KG1 (cell line): ENCODE results near the gene ATXN10.

Experiments used
- DNase-seq: peaks from one replicate; lab custom pipeline; 2025; lab: John Stamatoyannopoulos, UW

The ATXN10 gene

DNA sequence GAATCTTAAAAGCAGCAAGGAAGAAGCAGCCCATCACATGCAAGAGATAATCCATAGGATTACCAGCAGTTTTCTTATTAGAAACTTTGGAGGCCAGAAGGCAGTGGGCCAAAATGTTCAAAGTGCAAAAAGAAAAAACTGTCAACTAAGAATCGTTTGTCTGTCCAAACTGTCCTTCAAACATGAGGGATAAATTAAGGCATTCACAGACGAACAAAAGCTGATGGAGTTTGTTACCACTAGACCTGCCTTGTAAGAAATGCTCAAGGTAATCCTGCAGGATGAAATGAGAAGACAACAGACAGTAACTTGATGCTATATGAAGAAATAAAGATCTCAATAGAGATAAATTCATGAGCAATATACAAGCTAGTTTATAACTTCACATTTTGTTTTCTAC lies 154.9 kb downstream of the ATXN10 start:
- DNase-seq, result no peak

DNA sequence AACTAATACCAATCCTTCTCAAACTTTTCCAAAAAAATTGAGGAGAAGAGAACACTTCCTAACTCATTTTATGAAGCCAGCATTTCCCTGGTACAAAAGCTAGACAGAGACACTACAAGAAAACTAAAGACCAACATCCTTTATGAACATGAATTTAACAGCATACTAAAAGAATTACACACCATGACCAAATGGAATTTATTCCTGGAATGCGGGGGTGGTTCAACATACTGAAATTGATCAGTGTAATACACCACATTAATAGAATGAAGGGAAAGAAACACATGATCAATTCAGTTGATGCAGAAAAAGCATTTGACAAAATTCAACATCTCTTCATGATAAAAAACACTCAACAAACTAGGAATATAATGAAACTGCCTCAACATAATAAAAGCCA lies 157.2 kb downstream of the ATXN10 start:
- DNase-seq, result no peak

DNA sequence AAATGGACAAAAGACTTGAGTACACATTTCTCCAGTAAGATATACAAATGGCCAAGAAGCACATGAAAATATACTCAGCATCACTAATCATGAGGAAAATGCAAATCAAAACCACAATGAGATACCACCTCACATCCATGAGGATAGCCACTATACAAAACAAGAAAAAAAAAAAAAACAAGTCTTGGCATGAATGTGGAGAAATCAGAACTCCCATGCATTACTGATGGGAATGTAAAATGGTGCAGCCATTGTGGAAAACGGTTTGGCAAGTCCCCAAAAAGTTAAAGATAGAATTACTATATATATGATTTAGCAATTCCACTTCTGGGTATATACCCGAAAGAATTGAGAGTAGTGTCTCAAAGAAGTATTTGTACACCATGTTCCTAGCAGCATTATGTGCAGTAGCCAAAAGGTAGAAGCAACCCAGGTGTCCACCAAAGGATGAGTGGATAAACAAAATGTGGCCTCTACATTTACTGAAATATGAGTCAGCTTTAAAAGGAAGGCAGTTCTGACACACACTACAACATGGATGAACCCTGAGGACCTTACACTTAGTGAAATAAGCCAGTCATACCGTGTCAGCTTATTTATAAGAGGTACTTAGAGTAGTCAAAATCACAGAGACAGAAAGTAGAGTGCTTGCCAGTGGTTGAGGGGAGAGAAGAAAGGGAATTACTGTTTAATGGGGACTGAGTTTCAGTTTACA lies 159.1 kb downstream of the ATXN10 start:
- DNase-seq, result no peak

DNA sequence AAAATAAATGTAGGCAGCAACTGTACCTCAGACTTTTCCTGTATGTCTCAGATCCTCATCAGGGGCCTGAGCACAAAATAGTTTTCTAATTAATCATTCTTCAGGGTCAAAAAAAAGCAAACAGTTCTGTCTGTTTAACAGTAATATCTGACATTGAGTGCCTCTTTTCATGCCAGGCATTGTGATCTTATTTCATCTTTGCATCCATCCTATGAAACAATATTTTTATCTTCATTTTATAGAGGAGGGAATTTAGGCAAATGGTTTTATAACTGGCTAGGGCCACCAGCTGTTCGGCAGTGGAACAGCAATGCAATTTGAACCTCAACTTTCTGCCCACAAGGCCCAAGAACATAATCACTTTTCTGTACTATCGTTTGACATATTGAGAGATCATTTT lies 159.8 kb downstream of the ATXN10 start:
- DNase-seq, result no peak

DNA sequence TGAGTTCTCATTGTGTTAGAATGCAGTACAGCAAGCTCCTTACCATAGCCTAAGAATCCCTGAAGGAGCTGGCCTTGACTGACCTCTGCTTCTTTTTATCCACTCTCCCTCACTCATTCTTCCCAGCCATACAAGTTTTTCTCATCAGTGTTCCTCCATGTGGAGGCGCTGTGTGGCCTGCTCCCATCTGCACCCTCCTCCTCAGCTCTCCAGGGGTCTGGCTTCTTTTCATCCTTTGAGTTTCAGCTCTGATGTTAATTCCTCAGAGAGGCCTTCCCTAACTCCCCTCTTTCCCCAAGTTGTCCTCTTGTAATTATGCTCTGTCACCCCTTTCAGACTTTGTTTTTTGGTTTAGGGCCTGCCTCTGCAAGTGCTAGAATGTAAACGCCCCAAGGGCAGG lies 160.5 kb downstream of the ATXN10 start:
- DNase-seq, result no peak

DNA sequence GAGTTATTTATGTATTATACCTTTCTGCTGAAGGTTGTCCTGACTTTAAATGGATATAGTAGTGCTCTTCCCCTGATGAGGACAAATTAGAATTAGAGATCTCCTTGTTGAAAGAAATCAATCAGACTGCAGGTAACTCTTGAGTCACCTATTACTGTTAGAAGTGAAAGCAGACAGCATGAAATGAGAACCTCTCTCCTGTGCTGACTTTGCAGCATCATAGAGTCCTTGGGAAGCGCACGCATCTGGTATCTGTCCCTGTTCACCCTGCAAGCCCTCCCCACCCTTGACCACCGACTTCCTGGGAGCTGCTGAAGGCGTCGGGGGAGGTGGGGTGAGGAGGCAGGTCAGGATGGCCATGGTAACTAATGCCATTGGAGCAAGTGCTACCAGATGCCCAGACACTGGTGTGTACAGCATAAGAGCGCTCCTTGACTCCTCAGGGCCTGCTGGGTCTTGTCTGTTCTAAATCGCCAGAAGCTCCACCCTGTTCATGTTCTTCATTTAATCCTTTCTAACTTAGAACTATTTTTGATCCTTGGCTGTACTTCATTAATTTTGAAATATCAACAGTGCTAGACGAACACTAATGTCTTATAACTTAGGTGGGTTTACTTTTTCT lies 161.4 kb downstream of the ATXN10 start:
- DNase-seq, result no peak

DNA sequence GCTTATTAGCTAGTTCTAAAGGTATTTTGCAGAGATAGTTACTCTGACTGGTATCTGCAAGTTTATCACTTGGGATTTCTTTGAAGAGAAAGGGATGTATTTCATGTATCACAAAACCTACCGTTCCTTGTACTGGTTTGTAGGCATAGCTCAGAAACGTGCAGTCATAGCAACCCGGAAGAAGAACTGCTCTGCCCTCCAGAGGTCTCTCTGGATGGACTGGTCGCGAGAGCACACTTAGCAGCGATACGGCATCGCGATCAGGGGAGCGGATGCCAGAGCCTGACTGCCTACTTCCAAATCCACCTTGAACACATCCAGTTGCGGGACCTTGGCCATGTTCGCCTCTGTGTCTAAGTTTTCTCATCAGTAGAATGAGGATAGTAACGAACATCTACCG lies 162.0 kb downstream of the ATXN10 start:
- no peak for DNase-seq

DNA sequence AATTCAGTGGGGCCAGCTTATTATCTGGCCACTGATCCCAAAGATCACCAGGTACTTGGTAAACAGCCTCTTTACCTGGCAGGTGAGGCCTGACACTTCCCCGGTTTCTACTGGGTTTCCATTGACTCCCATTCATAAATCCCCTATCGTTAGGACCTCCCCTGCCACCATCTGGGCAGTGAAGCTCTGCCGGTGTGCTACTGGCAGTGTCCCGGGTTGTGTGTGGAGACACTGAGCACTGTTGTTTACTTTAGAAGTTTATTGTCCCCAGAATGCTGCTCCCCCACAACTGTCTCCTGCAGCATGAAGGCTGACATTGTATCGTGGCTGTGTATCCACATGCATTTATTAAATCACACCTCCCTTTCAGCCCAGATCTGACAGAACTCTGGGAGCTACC lies 162.6 kb downstream of the ATXN10 start:
- no peak for DNase-seq

DNA sequence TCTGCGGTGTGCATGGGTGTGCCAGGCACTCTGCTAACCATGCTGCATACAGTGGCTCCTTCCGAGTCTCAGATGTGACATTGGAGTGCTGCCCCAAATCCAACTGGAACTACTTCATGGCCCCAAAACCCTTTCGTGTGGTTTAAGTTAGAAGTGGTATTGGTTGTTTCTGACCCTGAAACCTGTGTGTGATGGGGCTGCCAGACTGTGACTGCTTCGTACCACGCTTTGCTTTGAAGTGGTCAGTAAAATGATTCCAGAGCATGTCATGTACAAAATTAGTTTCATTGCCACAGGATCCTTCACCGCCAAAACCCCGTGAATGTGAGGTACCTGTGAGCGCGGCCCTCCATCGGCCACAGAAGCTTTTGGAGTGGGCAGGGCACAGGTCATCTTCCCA lies 163.2 kb downstream of the ATXN10 start:
- DNase-seq, result no peak

DNA sequence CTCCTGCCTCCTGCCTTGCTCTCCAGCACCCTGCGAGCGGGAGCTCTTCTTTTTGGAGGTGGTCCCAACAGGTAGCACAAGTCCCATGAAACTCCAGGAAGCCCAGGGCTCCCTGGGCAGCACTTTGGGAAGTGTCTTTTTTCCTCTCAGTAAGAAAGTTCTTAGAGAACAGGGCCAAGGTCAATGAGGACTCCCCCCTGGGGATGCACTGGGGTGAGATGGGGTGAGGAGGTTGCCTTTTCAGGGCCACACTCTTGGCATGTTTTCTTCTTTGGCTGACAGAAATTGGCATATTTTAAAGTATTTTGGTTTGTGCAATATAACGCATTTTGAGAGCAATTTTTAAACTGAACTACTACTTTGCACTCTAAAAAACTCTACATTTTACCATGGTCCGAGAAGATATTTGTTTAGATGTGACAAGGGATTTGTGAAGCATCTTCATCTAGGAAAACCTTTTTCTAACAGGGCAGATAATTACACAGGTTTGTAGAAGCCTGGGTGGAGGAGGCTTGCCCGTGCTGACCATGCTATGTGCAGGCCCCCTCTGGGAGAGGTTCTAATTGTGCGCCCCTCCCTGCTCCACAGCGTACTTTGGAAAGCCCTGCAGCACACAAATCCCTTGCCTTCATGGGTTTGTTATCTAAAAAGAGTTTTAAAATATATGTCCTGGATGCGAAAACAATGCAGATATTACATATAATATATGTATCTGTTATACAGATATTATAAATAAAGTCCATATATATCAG lies 165.0 kb downstream of the ATXN10 start:
- DNase-seq, result no peak

DNA sequence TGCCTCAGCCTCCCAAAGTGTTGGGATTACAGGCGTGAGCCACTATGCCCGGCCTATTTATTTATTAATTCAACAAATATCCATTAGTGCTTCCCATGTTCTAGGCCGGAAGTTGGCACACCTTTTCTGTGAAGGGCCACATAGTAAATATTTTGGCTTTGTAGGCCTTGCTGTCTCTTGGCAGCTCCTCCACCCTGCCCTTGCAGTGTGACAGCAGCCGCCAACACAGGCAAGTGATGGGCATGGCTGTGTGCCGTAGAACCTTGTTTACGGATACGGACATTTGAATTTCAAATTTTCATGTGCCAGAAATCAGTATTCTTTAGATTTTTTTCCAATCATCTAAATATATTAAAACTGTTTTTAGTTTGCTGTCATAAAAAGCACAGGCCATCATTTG lies 165.9 kb downstream of the ATXN10 start:
- DNase-seq, result no peak

DNA sequence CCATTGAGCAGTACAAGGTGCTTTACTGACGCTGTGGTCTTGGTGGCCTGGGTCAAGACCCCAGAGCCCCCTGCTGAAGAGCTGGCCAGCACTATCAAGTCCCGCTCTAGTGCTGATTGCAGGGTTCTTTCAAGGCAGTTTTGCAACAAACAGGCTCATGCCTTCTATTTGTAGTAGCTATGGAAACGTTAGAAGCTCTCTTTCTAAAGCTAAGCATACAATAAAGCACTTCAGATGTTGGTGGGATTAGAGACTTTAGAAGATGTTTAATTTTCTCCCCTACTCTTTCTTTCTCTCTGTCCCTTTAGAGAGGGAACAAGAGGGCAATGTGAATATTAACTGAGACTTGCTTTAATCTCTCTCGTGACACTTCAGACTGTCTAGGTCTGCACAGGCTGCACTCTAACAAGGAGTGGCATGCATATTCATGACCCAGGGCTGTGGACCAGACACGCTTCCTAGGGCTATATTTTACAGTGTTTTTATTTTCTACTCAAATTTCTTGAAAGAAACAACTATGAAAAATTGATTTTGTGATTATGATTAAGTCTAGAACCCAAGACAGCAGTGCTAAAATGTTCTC lies 166.8 kb downstream of the ATXN10 start:
- DNase-seq, result no peak

DNA sequence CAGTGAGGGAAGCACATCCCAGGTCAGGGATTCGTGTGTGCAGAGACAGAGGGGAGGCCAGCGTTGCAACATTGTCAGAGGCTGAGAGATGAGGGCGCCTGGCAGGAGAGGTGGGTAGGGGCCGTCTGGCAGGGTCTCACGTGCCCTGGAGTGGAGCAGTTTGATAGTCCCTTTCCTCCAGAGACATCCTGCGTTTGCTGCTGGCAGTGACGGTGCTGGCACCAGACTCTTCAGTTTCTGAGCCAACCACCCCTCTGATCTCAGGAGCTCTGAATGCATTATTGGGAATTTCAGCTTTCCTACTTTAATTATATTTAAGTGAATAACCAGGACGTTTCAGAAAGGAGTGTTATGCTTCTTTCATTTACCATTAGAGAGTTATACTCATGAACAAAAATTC lies 168.8 kb downstream of the ATXN10 start:
- DNase-seq, result no peak

DNA sequence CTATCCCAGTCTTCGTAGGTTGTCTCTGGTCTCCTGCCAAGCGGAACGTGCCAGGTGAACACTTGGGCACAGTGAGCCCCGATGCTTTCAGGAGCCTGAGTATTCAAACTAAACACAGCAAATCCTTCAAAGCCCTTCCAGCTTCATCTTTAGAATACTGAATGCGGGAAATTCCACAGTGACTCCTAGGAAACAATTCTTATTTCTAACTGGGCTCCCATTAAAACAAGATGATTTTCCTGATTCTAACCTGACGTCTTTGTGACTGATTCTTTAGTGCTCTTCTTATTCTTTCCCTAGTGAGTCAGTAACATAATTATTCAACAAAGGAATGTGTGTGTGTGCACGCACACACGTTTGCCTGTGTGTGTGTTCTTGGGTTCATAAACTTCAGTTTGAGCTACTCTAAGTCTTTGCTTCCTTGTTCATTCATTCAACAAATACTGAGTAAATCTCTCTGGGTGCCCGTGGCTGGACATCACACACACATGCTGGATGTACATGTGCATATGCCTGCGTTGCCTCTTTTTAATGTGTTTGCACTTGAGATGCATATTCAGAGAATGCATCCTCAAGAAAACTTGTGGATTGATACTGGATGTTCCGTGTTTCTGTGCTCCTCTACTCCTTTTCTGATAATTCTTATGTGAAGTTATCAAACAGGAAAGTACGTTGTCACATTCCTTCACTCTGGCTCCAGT lies 170.8 kb downstream of the ATXN10 start:
- DNase-seq, result no peak

DNA sequence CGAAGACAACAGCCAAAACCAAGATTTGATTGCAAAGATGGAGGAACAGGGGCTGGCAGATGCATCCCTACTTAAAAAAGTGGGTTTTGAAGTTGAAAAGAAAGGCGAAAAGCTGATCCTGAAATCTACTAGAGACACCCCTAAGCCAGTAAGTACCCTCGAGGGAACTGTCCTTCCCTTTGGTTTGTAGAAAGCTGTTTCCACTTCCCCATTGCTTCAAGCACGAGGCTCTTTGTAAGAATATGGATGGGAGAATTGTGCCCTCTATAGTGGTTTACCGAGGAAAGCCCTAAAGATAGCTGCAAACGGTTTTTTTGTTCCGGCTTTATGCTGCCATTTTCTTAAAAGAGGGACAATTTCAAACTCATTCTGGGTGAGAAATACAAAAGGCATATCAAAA lies 171.4 kb downstream of the ATXN10 start:
- DNase-seq, result no peak

DNA sequence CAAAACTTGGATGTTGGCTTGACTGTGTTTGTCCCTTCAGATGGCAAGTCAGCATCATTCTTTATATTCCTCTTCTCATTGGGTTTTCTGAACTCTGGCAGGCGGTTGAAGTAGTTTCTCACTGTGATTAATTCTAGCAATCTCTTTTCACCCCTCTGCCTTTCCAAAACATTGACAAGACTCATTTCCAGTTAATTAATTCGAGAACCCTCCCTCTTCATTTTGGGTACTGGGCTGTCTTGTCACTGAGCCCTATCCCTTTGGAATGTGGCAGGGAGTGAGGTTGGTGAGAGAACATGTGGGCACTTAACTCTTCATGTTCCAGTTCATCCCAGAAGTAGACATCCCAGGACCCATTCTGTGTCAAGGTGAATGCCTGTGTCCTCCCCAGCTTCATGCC lies 172.4 kb downstream of the ATXN10 start:
- DNase-seq, result no peak

DNA sequence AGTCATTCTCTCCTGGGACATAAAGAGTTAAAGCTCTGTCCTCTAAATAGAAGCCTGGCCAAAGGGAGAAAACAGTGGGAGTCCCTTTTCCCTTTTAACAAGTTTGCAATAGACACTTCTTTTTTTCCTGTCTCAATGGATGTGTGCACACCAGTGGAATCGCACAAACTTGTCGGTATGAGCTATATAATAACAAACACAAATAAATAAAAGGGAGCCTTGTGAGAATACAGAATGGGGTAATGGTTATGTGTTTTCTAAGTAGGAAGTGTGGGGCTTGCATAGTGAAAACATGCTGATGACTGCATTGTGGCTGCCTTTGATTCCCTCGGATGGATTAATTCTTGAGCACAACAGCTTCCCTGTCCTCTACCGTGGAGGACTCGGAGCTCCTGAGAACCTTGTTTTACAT lies 173.4 kb downstream of the ATXN10 start:
- no peak for DNase-seq

DNA sequence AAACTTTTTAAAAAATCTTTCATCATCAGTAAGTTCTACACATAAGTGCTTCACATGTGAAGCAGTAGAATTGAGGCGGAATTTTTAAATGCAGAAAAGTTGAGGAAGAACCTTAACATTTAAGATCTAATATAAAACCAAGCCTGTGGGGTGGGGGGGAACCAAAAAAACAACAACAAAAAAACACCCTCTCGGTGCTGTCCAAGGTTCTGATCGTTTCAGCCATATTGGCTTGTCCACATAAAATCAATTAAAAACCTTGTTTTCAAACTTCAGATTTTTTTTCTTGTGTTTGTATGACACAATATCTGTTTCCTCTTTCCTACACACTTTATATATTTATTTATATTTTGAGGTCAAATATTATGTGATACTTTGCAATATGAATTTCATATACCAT lies 175.3 kb downstream of the ATXN10 start:
- no peak for DNase-seq

DNA sequence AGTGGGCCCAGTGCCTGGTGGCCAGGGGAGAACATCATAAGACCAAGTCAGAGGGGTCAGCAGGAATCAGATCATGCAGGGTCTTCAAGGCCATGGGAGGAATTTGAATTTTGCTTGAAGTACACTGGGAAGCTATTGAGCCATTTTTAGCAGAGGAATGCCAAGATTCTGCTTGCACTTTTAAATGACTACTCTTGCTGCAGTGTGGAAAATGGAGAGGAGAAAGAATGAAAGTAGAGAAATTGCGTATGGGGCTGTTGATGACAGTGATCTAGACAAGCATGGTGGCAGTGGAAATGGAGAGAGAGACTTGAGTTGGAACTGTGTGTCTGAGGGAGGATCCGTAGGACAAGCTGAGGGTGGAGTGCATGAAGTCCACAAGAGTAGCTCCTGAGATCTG lies 177.3 kb downstream of the ATXN10 start:
- no peak for DNase-seq

DNA sequence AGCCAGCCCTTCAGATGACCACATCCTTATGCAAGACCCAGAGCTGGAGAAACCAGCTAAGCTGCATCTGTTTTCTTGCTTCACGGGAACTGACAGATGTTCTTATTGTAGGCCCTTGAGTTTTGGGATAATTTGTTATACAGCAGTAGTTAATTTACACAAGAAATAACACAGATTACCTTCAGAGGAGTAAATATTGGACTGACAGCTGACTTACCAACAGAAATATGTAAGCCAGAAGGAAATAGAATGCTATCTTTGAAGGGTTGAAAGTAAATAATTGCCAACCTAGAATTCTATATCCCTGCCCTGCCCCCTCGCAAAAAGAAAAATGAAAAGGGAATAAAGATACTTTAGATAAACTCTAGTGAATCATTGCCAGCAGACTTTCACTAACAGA lies 181.2 kb downstream of the ATXN10 start:
- DNase-seq, result no peak

DNA sequence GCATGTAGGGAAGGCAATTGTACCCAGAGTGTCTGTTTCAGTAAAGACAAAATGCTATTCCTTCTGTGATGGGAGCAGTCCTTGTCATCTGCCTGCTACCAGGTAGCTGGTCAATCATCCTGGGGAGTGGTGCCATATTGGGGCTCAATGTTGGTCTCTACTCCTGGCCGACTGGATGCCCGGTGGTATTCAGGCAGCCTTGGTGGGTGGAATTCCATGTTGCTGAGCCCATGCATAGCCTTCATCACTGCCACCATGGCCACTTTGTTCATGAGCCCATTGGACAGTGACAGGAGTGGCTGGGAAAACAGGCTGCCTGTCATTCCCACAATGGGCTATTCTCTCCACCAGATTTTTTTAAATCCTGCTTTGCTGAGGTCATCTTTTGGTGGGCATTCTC lies 184.3 kb downstream of the ATXN10 start:
- DNase-seq, result no peak

DNA sequence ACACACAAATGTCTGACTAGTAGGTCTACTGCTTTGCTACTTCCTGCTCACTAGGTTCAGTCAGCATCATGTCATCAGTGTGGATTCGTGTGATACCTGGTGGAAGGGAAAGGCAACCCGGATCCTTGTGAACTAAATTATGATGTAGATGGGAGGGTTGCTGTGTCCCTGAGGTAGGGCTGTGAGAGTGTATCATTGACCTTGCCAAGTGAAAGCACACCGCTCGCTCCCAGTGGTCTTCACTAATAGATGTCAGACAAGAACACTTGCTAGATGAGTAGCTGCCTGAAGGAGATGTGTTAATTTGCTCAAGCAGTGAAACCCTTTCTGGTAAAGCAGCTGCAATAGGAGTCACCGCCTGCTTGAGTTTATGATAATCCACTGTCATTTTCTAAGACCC lies 185.9 kb downstream of the ATXN10 start:
- no peak for DNase-seq
